ENCODE data around the gene VRK1. TPM values are rescaled to one million over a fixed set of nuclear protein-coding genes. Genes with fewer than 3 reads are reported as not detected.

VRK1 gene
- total RNA-seq, 1 experiment from 2014 or later: 69.8 TPM

DNA sequence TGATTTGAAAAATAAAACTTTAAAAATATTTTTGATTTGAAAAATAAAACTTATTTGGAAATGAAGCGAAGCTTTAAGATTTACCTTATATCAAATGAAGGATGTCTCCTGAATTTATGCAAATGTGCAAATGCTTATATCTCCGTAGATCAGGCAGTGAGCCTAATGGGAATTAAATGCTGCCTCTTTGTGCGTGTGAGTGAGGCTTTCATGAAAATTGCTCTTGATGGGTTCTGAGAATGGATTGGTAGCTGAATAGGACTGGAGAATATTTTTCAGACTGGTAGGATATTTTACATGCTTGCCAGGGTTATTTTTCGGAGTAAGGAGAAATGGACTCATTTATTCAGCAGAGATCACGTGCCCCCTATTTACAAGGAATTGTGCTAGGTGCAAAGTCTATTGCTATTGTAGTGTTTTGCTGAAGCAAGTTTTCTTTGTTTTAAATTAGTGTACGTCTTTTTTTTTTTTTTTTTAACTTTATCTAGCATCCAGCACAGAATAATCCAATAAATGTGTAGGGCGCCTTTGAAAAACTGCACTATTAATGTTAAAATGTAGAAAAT is 2.4 kb downstream of the VRK1 start:
- DNase-seq: no peak
- H3K4me3 ChIP-seq (ENCODE audit: insufficient read depth, low read depth, low read length): no peak overlapping the region
- H3K36me3 ChIP-seq (replicated peaks; ENCODE audit: control insufficient read depth, insufficient read depth, low read length): no peaks in the 10 kb centered on the region
- no peaks in the 10 kb centered on the region for H3K27me3 ChIP-seq (ENCODE audit: control insufficient read depth, insufficient read depth, low read length)

DNA sequence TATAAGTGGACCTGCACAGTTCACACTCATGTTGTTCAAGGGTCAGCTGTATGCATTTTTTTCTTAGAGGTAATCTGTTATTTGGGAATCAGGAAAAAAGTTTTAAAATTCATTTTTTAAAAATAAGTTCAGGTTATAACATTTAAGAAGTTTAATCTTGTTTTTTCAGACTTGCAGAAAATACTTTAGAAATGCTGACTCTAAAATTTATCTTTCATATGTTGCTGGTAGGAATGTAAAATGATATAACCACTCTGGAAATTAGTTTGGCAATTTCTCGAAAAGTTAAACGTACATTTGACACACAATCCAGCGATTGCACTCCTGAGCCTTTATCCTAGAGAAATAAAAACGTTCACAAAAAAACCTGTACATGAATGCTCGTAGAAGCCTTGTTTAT is 4.7 kb downstream of the VRK1 start:
- DNase-seq: no peak
- no peaks in the 10 kb centered on the region for H3K27me3 ChIP-seq (ENCODE audit: control insufficient read depth, insufficient read depth, low read length)
- no peaks in the 10 kb centered on the region for H3K36me3 ChIP-seq (replicated peaks; ENCODE audit: control insufficient read depth, insufficient read depth, low read length)
- no peak overlapping the region for H3K4me3 ChIP-seq (ENCODE audit: insufficient read depth, low read depth, low read length)

DNA sequence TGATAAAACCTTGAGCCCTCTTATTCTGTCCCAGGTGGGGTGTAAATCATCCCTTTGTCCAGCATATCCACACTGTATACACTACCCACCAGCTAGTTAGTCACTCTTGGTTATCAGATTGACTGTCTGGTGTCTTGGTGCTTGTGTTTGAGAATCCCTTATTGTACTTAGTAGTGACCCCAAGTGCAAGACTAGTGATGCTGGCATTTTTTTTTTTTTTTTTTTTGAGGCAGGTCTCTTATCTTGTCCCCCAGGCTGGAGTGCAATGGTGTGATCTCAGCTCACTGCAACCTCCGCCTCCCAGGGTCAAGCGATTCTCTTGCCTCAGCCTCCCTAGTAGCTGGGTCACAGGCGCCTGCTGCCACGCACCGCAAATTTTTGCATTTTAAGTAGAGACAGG is 5.8 kb downstream of the VRK1 start:
- Histone ChIP-seq H3K27me3 (ENCODE audit: control insufficient read depth, insufficient read depth, low read length) (no peaks in the 10 kb centered on the region), H3K4me3 (ENCODE audit: insufficient read depth, low read depth, low read length) (no peak overlapping the region), H3K36me3 (replicated peaks; ENCODE audit: control insufficient read depth, insufficient read depth, low read length) (no peaks in the 10 kb centered on the region)
- DNase-seq: no peak

DNA sequence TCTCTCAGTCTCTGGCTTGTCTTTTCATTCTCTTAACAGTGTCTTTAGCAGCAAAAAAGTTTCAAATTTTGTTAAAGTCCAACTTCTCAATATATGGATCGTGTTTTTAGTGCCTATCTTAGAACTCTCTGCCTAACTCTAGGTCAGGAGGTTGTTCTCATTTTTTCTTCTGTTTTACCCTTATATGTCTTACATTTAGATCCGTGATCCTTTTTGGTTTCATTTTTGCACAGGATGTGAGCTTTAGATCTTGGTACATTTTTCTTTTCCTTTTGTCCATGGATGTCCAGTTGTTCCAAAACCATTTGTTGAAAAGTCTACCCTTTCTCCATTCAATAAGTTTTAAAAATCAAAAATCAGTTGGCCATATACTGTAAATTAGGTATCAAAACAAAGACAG is 6.8 kb downstream of the VRK1 start:
- no peaks in the 10 kb centered on the region for H3K27me3 ChIP-seq (ENCODE audit: control insufficient read depth, insufficient read depth, low read length)

DNA sequence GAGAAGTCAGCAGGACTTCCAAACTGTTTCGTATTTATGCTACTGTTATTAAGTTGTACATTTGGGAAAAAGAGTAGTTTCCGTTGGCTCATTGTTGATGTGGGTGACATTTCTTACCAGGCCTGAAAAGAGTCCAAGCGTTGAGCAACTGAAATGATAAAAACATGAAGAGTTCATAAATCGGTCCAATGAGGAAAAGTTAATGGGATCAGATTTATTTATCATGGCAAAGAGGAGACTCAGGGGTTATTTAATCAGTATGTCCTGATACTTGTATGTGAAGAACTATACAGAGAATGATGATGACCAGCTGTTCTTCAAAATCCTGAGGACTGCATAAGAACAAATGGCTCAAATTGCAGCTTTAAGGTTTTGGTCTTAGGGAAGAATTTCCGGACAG is 7.7 kb downstream of the VRK1 start:
- Histone ChIP-seq H3K27me3 (ENCODE audit: control insufficient read depth, insufficient read depth, low read length) (no peaks in the 10 kb centered on the region), H3K36me3 (replicated peaks; ENCODE audit: control insufficient read depth, insufficient read depth, low read length) (no peaks in the 10 kb centered on the region), H3K4me3 (ENCODE audit: insufficient read depth, low read depth, low read length) (no peak overlapping the region)
- no peak for DNase-seq

More for the DNA sequence above, 6.8 kb downstream of the VRK1 start:
- Histone ChIP-seq H3K4me3 (ENCODE audit: insufficient read depth, low read depth, low read length) (no peak overlapping the region), H3K36me3 (replicated peaks; ENCODE audit: control insufficient read depth, insufficient read depth, low read length) (no peaks in the 10 kb centered on the region)
- DNase-seq: no peak

DNA sequence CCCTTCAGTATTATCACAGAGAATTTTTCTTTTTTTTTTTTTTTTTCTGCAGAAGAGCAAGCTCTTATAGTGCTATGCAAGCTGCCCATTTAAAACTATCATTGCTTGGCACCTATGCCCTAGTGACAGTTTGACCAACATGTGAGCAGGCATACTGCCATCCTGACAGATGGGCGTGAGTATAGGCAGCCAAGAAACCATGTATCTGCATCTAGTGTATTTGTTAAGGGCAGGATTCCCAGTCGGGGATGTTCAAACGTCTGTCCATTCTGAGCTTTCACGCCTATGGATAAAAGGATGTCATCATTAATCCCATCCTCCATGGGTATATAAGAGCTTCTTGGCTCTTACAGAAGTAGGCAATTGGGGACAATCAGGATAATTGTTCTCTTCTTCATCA is 8.8 kb downstream of the VRK1 start:
- DNase-seq: no peak
- H3K36me3 ChIP-seq (replicated peaks; ENCODE audit: control insufficient read depth, insufficient read depth, low read length): no peaks in the 10 kb centered on the region
- H3K4me3 ChIP-seq (ENCODE audit: insufficient read depth, low read depth, low read length): no peak overlapping the region
- no peaks in the 10 kb centered on the region for H3K27me3 ChIP-seq (ENCODE audit: control insufficient read depth, insufficient read depth, low read length)

DNA sequence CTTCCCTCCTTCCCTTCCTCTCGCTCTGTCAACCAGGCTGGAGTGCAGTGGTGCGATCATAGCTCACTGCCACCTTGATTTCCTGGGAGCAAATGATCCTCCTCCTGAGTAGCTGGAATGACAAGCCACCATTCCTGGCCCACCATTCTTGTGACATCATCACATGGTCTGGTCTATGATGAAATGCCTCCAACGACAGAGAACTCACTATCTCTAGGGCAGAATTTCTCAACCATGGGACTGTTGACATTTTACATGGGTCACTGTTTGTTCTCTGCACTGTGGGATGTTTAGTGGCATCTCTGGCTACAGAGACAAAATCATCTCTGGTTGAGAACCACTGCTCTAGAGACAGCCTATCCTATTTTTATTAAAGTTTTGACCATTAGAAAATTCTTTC is 9.7 kb downstream of the VRK1 start:
- DNase-seq: no peak
- no peaks in the 10 kb centered on the region for H3K36me3 ChIP-seq (replicated peaks; ENCODE audit: control insufficient read depth, insufficient read depth, low read length)

DNA sequence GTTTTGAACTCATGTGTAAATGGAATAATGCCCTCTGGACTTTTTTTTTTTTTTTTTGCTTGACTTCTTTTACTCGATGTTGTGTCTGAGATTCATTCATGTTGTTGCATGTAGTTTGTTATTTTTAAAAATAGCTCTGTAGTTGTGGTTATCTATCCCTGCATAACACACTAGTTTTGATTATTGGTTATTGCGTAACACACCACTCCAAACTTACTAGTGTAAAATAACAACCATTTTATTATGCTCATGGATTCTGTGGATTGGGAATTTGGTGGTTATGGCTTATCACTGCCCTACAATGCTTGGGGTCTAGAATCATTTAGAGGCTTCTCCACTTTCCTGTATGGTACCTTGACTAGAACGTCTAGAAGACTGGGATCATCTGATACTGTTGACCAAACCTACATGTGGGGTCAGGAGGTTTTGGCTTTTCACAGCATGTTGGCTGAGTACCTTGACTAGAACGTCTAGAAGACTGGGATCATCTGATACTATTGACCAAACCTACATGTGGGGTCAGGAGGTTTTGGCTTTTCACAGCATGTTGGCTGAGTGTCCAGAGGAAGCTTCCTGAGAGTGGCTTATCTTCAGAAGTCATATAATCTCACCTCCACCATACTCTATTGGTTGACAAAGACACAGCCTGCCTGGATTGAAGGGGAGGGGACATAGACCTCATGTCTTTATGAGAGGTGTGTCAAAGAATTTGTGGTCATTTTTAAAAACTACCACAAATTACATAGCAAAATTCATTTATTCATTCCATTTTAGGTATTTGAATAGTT is 11.6 kb downstream of the VRK1 start:
- DNase-seq: no peak
- Histone ChIP-seq H3K36me3 (replicated peaks; ENCODE audit: control insufficient read depth, insufficient read depth, low read length) (no peaks in the 10 kb centered on the region), H3K4me3 (ENCODE audit: insufficient read depth, low read depth, low read length) (no peak overlapping the region), H3K27me3 (ENCODE audit: control insufficient read depth, insufficient read depth, low read length) (no peaks in the 10 kb centered on the region)

More for the DNA sequence above, 9.7 kb downstream of the VRK1 start:
- Histone ChIP-seq H3K4me3 (ENCODE audit: insufficient read depth, low read depth, low read length) (no peak overlapping the region), H3K27me3 (ENCODE audit: control insufficient read depth, insufficient read depth, low read length) (no peaks in the 10 kb centered on the region)

DNA sequence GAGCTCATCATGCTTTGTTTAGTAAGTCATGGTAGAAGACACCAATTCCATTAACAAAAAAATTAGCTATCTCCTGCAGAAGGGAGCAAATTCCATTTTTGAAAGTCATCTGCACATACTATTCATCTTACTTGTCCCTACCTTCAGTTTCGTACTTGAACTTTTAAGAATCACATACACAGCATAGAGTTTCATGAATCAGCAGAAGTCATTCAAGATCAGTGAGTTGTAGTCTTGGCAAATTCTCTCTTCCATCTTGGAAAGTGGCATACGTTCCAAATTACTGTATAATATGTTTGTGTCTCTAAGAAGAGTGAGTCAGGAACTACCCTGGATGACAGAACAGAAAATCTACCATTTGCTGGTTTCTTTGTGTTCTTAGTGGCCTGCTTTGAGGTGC is 14.1 kb downstream of the VRK1 start:
- Histone ChIP-seq H3K36me3 (replicated peaks; ENCODE audit: control insufficient read depth, insufficient read depth, low read length) (no peaks in the 10 kb centered on the region; the same call in 1 of the 2 replicates), H3K27me3 (ENCODE audit: control insufficient read depth, insufficient read depth, low read length) (no peaks in the 10 kb centered on the region), H3K4me3 (ENCODE audit: insufficient read depth, low read depth, low read length) (no peak overlapping the region)
- no peak for DNase-seq

DNA sequence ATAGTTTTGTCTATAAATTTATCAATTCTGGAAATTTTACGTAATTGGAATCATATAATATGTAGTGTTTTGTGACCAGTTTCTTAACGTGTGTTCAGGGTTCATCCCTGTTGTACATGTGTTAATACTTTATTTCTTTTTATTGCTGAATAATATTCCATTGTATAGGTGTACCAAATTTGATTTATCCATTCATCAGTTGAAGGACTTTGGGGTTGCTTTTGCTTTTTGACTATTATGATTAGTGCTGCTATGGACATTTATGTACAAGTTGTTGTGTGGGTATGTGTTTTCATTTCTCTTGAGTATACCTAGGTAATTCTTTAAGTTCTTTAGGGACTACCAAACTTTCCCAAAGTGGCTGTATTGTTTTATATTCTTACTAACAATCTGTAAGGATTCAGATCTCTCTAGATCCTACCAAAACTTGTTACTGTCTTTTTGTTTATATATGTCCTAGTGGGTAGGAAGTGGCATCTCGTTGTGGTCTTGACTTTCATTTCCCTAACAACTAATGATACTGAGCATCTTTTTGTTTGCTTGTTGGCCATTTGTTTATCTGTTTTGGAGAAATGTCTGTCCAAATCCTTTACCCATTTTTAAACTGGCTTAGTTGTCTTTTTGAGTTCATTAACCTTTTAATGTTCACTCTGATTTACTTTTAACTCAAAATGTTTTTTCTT is 14.9 kb downstream of the VRK1 start:
- H3K4me3 ChIP-seq (ENCODE audit: insufficient read depth, low read depth, low read length): no peak overlapping the region
- H3K36me3 ChIP-seq (replicated peaks; ENCODE audit: control insufficient read depth, insufficient read depth, low read length): no peaks in the 10 kb centered on the region; the same call in 1 of the 2 replicates
- no peak for DNase-seq
- no peaks in the 10 kb centered on the region for H3K27me3 ChIP-seq (ENCODE audit: control insufficient read depth, insufficient read depth, low read length)

DNA sequence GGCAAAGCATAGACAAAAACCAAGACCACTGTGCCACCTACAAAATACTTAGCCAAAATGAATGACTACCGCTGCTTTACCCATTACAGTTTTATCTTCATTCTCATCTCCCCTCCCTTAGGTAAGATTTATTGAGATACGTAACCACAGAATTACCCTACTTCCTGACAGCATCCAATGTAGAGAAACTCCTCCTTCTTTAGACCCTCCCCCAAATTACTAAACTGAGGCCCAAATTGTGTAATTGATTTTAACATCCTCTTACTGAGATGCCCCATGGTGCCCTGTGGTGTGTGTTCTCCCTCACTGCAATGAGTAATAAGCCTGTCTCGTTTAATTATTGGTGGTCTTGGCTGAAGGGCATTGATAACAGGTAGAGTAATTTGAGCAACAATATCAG is 19.1 kb downstream of the VRK1 start:
- H3K27me3 ChIP-seq (ENCODE audit: control insufficient read depth, insufficient read depth, low read length): no peaks in the 10 kb centered on the region
- no peak for DNase-seq
- no peak overlapping the region for H3K4me3 ChIP-seq (ENCODE audit: insufficient read depth, low read depth, low read length)
- H3K36me3 ChIP-seq (replicated peaks; ENCODE audit: control insufficient read depth, insufficient read depth, low read length): no peaks in the 10 kb centered on the region; the same call in 1 of the 2 replicates

DNA sequence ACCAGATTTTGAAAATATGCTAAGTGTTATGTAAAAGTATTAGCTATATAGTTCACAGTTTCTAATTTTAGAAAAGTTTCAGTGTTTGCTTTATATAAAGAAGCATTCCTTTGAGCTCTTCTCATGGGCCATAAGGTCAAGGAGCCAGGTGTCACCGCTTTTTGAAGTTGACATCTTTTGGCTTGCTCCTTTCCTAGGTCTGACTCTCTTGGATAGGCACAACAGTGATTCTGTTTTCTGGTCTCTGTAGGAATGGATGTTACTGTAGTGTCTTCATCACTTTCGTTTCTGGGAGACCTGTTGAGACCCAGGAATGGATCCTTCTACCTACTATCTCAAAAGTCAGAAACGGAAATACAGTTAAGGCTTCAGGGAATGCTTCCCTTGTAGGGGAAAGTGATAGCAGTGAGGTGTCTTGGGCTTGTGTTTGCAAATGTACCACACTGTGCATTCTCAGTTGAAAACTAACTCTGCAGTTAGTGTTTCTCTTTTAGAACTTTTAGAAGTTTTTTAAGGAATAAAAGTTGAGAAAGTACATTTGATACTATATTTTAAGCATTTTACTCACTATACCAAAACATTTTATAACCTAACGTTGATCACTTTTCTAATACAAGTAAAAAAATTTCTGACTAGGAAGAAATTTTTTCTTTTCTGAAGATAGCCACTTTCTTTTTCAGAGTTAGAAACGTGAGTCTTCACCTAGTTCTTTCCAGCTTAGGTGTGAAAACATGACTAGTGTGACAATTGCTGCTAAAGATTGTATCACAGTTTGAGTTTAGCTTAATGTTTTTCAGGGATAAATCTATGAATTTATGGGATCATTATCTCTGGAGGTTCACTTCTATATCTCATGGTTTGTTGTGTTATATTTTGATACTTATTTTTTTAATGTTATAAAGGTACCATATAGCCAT is 20.8 kb downstream of the VRK1 start:
- DNase-seq: no peak
- no peaks in the 10 kb centered on the region for H3K27me3 ChIP-seq (ENCODE audit: control insufficient read depth, insufficient read depth, low read length)
- no peaks in the 10 kb centered on the region; the same call in 1 of the 2 replicates for H3K36me3 ChIP-seq (replicated peaks; ENCODE audit: control insufficient read depth, insufficient read depth, low read length)
- no peak overlapping the region for H3K4me3 ChIP-seq (ENCODE audit: insufficient read depth, low read depth, low read length)

DNA sequence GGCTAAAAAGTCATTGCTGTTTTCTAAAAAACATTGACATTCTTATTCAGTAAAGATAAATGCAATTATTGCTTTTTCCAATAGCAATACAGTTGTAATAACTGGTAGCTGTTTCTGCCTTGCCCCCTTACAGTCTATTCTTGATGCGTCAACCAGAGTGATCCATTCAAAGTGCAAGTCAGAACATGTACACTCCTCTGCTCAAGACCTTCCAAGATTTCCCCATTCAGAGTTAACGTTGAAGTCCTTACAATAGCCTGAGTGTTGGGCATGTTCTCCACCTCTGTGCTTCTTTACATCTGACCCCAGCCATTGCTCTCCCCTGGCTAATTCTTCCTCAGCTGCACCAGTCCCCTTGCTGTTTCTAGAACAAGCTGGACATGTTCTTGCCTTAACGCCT is 24.3 kb downstream of the VRK1 start:
- Histone ChIP-seq H3K27me3 (ENCODE audit: control insufficient read depth, insufficient read depth, low read length) (no peaks in the 10 kb centered on the region), H3K4me3 (ENCODE audit: insufficient read depth, low read depth, low read length) (no peak overlapping the region), H3K36me3 (replicated peaks; ENCODE audit: control insufficient read depth, insufficient read depth, low read length) (no peaks in the 10 kb centered on the region)
- DNase-seq: no peak

DNA sequence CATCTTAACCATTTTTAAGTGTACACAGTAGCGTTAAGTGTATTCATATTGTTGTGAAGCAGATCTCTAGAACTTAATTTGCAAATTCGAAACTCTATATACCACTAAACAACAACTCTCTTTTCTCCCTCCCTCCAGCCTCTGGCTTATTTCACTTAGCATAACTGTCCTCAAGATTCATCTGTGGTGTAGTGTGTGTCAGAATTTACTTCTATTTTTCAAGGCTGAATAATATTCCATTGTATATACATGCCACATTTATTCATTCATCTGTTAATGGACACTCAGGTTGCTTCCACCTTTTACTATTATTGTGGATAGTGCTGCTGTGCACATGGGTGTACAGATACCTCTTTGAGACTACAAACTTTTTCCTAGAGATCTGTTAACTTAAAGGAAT is 26.5 kb downstream of the VRK1 start:
- Histone ChIP-seq H3K36me3 (replicated peaks; ENCODE audit: control insufficient read depth, insufficient read depth, low read length) (no peaks in the 10 kb centered on the region), H3K4me3 (ENCODE audit: insufficient read depth, low read depth, low read length) (no peak overlapping the region), H3K27me3 (ENCODE audit: control insufficient read depth, insufficient read depth, low read length) (no peaks in the 10 kb centered on the region)
- DNase-seq: no peak
